ENCODE measurements around the gene PLEKHA8. TPM values are rescaled to one million over a fixed set of nuclear protein-coding genes. Genes with fewer than 3 reads are reported as not detected.
A peak's percentile ranks its signal among the peaks of the same experiment; 100 is the strongest.

The PLEKHA8 gene
- total RNA-seq, result 19.6 and 24.7 TPM in 2 replicates

- peak; percentile 55 for DNase-seq (ENCODE audit: low read depth)
Observed at GRCh38 chr7:30028216-30028748, at the start of gene PLEKHA8. Gene PLEKHA8, plus strand, starts transcription at chr7:30028412. Its CDS starts 351 bp downstream, at chr7:30028763.

GRCh38 chr7:29980151-29980550, 48.1 kb upstream of the PLEKHA8 start:
- DNase-seq (ENCODE audit: low read depth), result no peak

GRCh38 chr7:29987083-29987482, 41.1 kb upstream of the PLEKHA8 start:
- peak; percentile 82 for DNase-seq (ENCODE audit: low read depth)

- DNase-seq (ENCODE audit: low read depth), result peak; percentile 95
Observed at GRCh38 chr7:29987811-29988317, 40.3 kb upstream of the PLEKHA8 start.

GRCh38 chr7:29988424-29989256, 39.6 kb upstream of the PLEKHA8 start:
- DNase-seq (ENCODE audit: low read depth), result peak; percentile 43

- no peak for DNase-seq (ENCODE audit: low read depth)
Observed at GRCh38 chr7:29989257-29989995, 38.8 kb upstream of the PLEKHA8 start, which contains the start of gene SCRN1. Gene SCRN1, minus strand, starts transcription at chr7:29989801. Its CDS starts 20,734 bp downstream, at chr7:29969067.

GRCh38 chr7:29990931-29991330, 37.3 kb upstream of the PLEKHA8 start:
- DNase-seq (ENCODE audit: low read depth), result no peak

GRCh38 chr7:29991937-29992336, 36.3 kb upstream of the PLEKHA8 start:
- DNase-seq (ENCODE audit: low read depth), result no peak

- DNase-seq (ENCODE audit: low read depth), result no peak
Observed at GRCh38 chr7:29993140-29993539, 35.1 kb upstream of the PLEKHA8 start.

GRCh38 chr7:29995652-29996051, 32.6 kb upstream of the PLEKHA8 start:
- no peak for DNase-seq (ENCODE audit: low read depth)

GRCh38 chr7:29996321-29996720, 31.9 kb upstream of the PLEKHA8 start:
- no peak for DNase-seq (ENCODE audit: low read depth)

- DNase-seq (ENCODE audit: low read depth), result no peak
Observed at GRCh38 chr7:29998489-29998888, 29.7 kb upstream of the PLEKHA8 start.

GRCh38 chr7:30001998-30002397, 26.2 kb upstream of the PLEKHA8 start:
- no peak for DNase-seq (ENCODE audit: low read depth)

- no peak for DNase-seq (ENCODE audit: low read depth)
Observed at GRCh38 chr7:30003098-30003497, 25.1 kb upstream of the PLEKHA8 start.

- DNase-seq (ENCODE audit: low read depth), result no peak
Observed at GRCh38 chr7:30005464-30005863, 22.7 kb upstream of the PLEKHA8 start.

GRCh38 chr7:30010021-30010420, 18.2 kb upstream of the PLEKHA8 start:
- DNase-seq (ENCODE audit: low read depth), result no peak

GRCh38 chr7:30012757-30013156, 15.5 kb upstream of the PLEKHA8 start:
- DNase-seq (ENCODE audit: low read depth), result no peak

GRCh38 chr7:30018451-30018850, 9.8 kb upstream of the PLEKHA8 start:
- DNase-seq (ENCODE audit: low read depth), result no peak

- no peak for DNase-seq (ENCODE audit: low read depth)
Observed at GRCh38 chr7:30019387-30019786, 8.8 kb upstream of the PLEKHA8 start.

- DNase-seq (ENCODE audit: low read depth), result no peak
Observed at GRCh38 chr7:30019960-30020359, 8.3 kb upstream of the PLEKHA8 start.

GRCh38 chr7:30020535-30020934, 7.7 kb upstream of the PLEKHA8 start:
- DNase-seq (ENCODE audit: low read depth), result no peak

- no peak for DNase-seq (ENCODE audit: low read depth)
Observed at GRCh38 chr7:30022991-30023390, 5.2 kb upstream of the PLEKHA8 start.
